Activated T-helper 1 cell treated with Interleukin-2 at 50 U/mL for 16 hours (primary cell): ENCODE results near the gene TGFA.

Experiments
- DNase-seq: peaks from one replicate; pipeline ENCODE4 v3.0.0-alpha.2; 2020; ENCODE audit warnings: low read depth

TGFA gene

GRCh38 chr2:70417011-70417410, 136.6 kb downstream of the TGFA start:
- no peak for DNase-seq

- no peak for DNase-seq
These were observed 141.1 kb downstream of the TGFA start for GRCh38 chr2:70412294-70413070.

- DNase-seq = no peak
These were observed 142.0 kb downstream of the TGFA start for GRCh38 chr2:70411483-70412125.

- no peak for DNase-seq
These were observed 150.2 kb downstream of the TGFA start for GRCh38 chr2:70403267-70404053.

GRCh38 chr2:70400539-70400938, 153.1 kb downstream of the TGFA start:
- DNase-seq = no peak

- DNase-seq = no peak
These were observed 154.6 kb downstream of the TGFA start for GRCh38 chr2:70399046-70399445.
